PC-3 (cell line): ENCODE results near the gene NTM. TPM values are rescaled to one million over a fixed set of nuclear protein-coding genes. Genes with fewer than 3 reads are reported as not detected.

Source experiments
- ATAC-seq: fragments of 200-7000 bp; cut with Tn5 transposase; 2 replicates; pipeline ENCODE4 v1.9.1; 2020; ENCODE audit warnings: mild to moderate bottlenecking, moderate library complexity
- BruUV-seq: library from RNA; stranded (reverse); fragments of 400-500 nt; replicated peaks from 2 replicates; lab custom pipeline; 2021; lab: Mats Ljungman, UMichigan
- CTCF ChIA-PET: fragments of 300-600 bp; sonication (Branson Sonifier 250); formaldehyde crosslinking; loops from one replicate; lab custom pipeline; 2022; ENCODE audit warnings: antibody characterized with exemption; lab: Charles Lee
- POLR2A ChIA-PET: fragments of 300-600 bp; sonication (Branson Sonifier 250); formaldehyde crosslinking; loops from one replicate; lab custom pipeline; 2022; ENCODE audit warnings: antibody characterized with exemption; ENCODE audit not compliant: unreplicated experiment; lab: Charles Lee
- DNase-seq: peaks from one replicate; pipeline ENCODE4 v3.0.0-alpha.2; 2015
- H2AFZ ChIP-seq: fragments of 300-600 bp; sonication (generic); 2 replicates; pipeline ENCODE4 v1.6.0; 2016; ENCODE audit warnings: antibody characterized with exemption, low read length
- H3F3A ChIP-seq: fragments of 300-600 bp; sonication (generic); one replicate; pipeline ENCODE4 v1.6.0; 2017; ENCODE audit warnings: antibody characterized with exemption, low read length, control low read depth, mild to moderate bottlenecking; ENCODE audit not compliant: unreplicated experiment
- H3K27ac ChIP-seq: fragments of 300-600 bp; sonication (generic); 2 replicates; pipeline ENCODE4 v1.5.1; 2016; ENCODE audit warnings: mild to moderate bottlenecking, low read length
- H3K27me3 ChIP-seq: fragments of 300-600 bp; sonication (generic); 2 replicates; pipeline ENCODE4 v1.6.1; 2016; ENCODE audit warnings: low read length, mixed read lengths
- H3K36me3 ChIP-seq: fragments of 300-600 bp; sonication (generic); 2 replicates; pipeline ENCODE4 v1.6.1; 2016; ENCODE audit warnings: low read depth, mixed run types, low read length, mixed read lengths
- H3K4me1 ChIP-seq: fragments of 300-600 bp; sonication (generic); 2 replicates; pipeline ENCODE4 v1.5.1; 2016; ENCODE audit warnings: low read length; ENCODE audit not compliant: insufficient read depth
- H3K4me2 ChIP-seq: fragments of 300-600 bp; sonication (generic); 2 replicates; pipeline ENCODE4 v1.6.0; 2016; ENCODE audit warnings: low read length
- H3K4me3 ChIP-seq: fragments of 300-600 bp; sonication (generic); 2 replicates; pipeline ENCODE4 v1.5.1; 2016; ENCODE audit warnings: mild to moderate bottlenecking, low read length, mixed read lengths
- H3K79me2 ChIP-seq: fragments of 300-600 bp; sonication (generic); 2 replicates; pipeline ENCODE4 v1.6.1; 2017; ENCODE audit warnings: low read length, mixed read lengths
- H3K9ac ChIP-seq: fragments of 300-600 bp; sonication (generic); 2 replicates; pipeline ENCODE4 v1.6.0; 2016; ENCODE audit warnings: mild to moderate bottlenecking, low read length
- H3K9me2 ChIP-seq: fragments of 300-600 bp; sonication (generic); replicated peaks from 2 replicates; pipeline ENCODE4 v1.6.1; 2016; ENCODE audit warnings: mixed run types, low read length, mixed read lengths
- H3K9me3 ChIP-seq: fragments of 300-600 bp; sonication (generic); 2 replicates; pipeline ENCODE4 v1.6.1; 2016; ENCODE audit warnings: low read length, mixed read lengths
- H4K20me1 ChIP-seq: fragments of 300-600 bp; sonication (generic); 2 replicates; pipeline ENCODE4 v1.6.1; 2016; ENCODE audit warnings: low read length, mixed read lengths
- EZH2 ChIP-seq: fragments of 300-600 bp; sonication (generic); IDR thresholded peaks from one replicate; pipeline ENCODE4 v1.6.1; 2017; ENCODE audit warnings: antibody characterized with exemption, mild to moderate bottlenecking, low read length; ENCODE audit not compliant: unreplicated experiment
- EZH2phosphoT487 ChIP-seq: fragments of 300-600 bp; sonication (generic); IDR thresholded peaks from 2 replicates; pipeline ENCODE4 v1.6.1; 2018; ENCODE audit warnings: mild to moderate bottlenecking, antibody characterized with exemption, low read length, borderline replicate concordance
- intact Hi-C: fragments of 100-400 bp; cut with micrococcal nuclease; formaldehyde crosslinking; loops from 2 replicates; pipeline ENCODE4 v1.9.0; 2023
- total RNA-seq: library from RNA; depleted of rRNA; stranded (reverse); fragments of >200 nt; gene quantifications from 2 replicates; pipeline ENCODE4 v1.2.3, GENCODE V29; 2014
- TF ChIP-seq, protein P1 (sequence below): fragments of 300-600 bp; sonication (generic); conservative IDR thresholded peaks from 2 replicates; pipeline ENCODE4 v1.5.1; 2017; ENCODE audit warnings: antibody characterized with exemption, low read depth, mild to moderate bottlenecking, low read length

Gene NTM
- total RNA-seq, 1 experiment from 2014 or later, result not detected

DNA sequence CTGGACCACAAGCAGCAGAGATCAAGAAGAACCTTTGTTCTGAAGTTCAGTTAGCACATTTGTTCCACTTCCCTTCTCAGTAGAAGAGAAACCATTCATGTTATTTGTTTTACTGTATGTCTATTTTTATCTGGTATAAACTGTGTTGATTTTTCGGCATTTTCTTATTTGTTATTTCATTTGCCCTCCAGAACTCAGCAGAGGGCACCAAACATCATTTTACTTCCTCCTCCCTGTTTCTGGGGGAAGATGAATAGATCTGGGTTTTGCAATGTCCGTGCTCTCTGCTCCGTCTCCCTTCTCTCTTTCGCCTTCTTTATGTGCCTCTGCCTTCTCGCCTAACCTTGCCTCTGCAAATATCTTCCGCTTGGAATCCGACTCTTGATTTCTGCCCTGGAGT, 366.9 kb downstream of the NTM start:
- no peak overlapping the region for H3K4me2 ChIP-seq
- DNase-seq, result no peak

DNA sequence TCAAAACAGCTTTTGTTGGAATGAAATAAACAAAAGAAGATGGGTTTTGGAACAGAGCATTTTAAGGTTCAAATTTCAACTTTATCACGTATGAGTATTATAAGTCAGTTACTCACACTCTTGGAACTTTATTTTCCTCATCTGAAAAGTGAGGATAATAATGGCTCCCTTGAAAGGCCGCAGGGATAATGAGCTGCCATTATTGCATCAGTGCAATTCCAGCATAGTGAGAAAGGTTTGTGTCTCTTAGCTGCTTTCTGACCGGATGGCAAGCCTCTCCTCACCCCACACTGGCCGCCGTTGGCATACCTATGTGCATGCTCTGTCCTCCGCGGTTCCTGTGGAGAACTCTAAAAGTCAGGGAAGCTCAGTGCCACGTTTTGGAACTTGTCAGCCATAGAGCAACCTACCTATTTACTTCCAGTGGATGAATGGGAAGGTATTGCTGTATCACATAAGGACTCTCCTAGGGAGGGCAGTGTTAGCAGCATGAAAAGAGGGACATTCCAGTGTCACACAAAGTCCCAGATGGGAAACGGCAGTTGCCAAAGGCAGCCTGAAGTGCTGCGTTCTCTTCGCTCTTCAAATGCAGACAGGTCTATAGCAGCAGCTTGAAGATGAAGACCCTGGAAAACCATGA, 368.9 kb downstream of the NTM start:
- no peak for ATAC-seq

More for the DNA sequence above, 366.9 kb downstream of the NTM start:
- POLR2A ChIA-PET, result no interaction called here
- H3K79me2 ChIP-seq, result no peaks in the 10 kb centered on the region
- H3K9ac ChIP-seq, result no peak overlapping the region
- H3K9me2 ChIP-seq, result no peaks in the 10 kb centered on the region
- no peak for ATAC-seq
- H3F3A ChIP-seq, result no peaks in the 10 kb centered on the region
- no peaks in the 10 kb centered on the region for H4K20me1 ChIP-seq
- no peak overlapping the region for H3K4me3 ChIP-seq
- peaks cover 65% of the 10 kb centered on the region for H3K27me3 ChIP-seq
- H3K27ac ChIP-seq, result no peak overlapping the region
- no TSS peak for BruUV-seq
- no peaks in the 10 kb centered on the region for H3K9me3 ChIP-seq
- intact Hi-C loops, result no loop called here
- no peaks in the 10 kb centered on the region for H3K4me1 ChIP-seq
- TF ChIP-seq EZH2phosphoT487, result no peak
- TF ChIP-seq, protein P1, sequence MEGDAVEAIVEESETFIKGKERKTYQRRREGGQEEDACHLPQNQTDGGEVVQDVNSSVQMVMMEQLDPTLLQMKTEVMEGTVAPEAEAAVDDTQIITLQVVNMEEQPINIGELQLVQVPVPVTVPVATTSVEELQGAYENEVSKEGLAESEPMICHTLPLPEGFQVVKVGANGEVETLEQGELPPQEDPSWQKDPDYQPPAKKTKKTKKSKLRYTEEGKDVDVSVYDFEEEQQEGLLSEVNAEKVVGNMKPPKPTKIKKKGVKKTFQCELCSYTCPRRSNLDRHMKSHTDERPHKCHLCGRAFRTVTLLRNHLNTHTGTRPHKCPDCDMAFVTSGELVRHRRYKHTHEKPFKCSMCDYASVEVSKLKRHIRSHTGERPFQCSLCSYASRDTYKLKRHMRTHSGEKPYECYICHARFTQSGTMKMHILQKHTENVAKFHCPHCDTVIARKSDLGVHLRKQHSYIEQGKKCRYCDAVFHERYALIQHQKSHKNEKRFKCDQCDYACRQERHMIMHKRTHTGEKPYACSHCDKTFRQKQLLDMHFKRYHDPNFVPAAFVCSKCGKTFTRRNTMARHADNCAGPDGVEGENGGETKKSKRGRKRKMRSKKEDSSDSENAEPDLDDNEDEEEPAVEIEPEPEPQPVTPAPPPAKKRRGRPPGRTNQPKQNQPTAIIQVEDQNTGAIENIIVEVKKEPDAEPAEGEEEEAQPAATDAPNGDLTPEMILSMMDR, result peak; percentile 20; the same call in 1 of the 2 replicates
- CTCF ChIA-PET, result no interaction called here
- H3K36me3 ChIP-seq, result no peaks in the 10 kb centered on the region
- H2AFZ ChIP-seq, result no peak overlapping the region

DNA sequence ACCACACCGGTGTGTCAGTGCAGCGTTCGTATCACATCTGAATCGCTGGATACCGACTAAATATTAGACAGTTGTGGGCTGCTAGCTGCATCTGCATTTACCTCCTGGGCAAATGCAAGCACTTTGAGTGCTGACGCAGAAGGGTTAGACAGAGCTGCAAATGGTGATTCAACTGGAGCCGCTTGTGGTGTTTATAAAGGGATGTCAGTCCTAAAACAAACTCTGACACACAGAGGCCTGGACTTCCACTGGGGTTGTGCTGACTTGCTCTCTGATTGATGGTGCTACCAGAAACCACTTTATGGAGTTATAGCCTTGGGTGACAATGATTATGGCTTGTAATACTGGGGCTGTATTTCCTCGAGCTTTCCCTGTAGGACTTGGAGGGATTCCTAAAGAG, 374.4 kb downstream of the NTM start:
- Histone ChIP-seq H3F3A (no peaks in the 10 kb centered on the region), H3K27me3 (peaks cover 16% of the 10 kb centered on the region; the same call in 1 of the 2 replicates), H3K9me2 (no peaks in the 10 kb centered on the region), H3K36me3 (no peaks in the 10 kb centered on the region), H3K4me3 (no peak overlapping the region), H3K9me3 (no peaks in the 10 kb centered on the region), H3K4me1 (no peaks in the 10 kb centered on the region), H3K79me2 (no peaks in the 10 kb centered on the region), H2AFZ (no peak overlapping the region), H3K27ac (peak overlapping the region; percentile 33; the same call in 1 of the 2 replicates), H4K20me1 (no peaks in the 10 kb centered on the region), H3K4me2 (no peak overlapping the region), H3K9ac (no peak overlapping the region)
- ChIA-PET POLR2A (no interaction called here), CTCF (no interaction called here)
- no TSS peak for BruUV-seq
- ATAC-seq (peak; percentile 50), DNase-seq (peak; percentile 39)
- TF ChIP-seq EZH2phosphoT487 (no peak), EZH2 (no peak)
- TF ChIP-seq, protein P1, result no peak
- intact Hi-C loops, result no loop called here

More for the DNA sequence above, 368.9 kb downstream of the NTM start:
- Histone ChIP-seq H3K27ac (no peak overlapping the region), H3K79me2 (no peaks in the 10 kb centered on the region), H3K9ac (no peak overlapping the region), H3K4me2 (no peak overlapping the region), H3K4me3 (no peak overlapping the region), H3K9me3 (no peaks in the 10 kb centered on the region), H3K9me2 (no peaks in the 10 kb centered on the region), H3F3A (no peaks in the 10 kb centered on the region), H4K20me1 (no peaks in the 10 kb centered on the region), H2AFZ (no peak overlapping the region), H3K27me3 (peaks cover 62% of the 10 kb centered on the region), H3K4me1 (no peaks in the 10 kb centered on the region), H3K36me3 (no peaks in the 10 kb centered on the region)
- BruUV-seq, result no TSS peak
- intact Hi-C loops, result no loop called here
- DNase-seq, result no peak
- POLR2A ChIA-PET, result no interaction called here
- CTCF ChIA-PET, result no interaction called here
- no peak for TF ChIP-seq EZH2
- no peak for TF ChIP-seq EZH2phosphoT487
- TF ChIP-seq, protein P1, result no peak
